HG02588 (cell line): ENCODE results near the gene TXK.

ENCODE experiments used
- ATAC-seq: cut with Tn5 transposase; IDR thresholded peaks from one replicate; pipeline ENCODE4 v1.9.1; 2021; ENCODE audit warnings: mild to moderate bottlenecking, moderate library complexity; ENCODE audit not compliant: unreplicated experiment

The TXK gene

DNA sequence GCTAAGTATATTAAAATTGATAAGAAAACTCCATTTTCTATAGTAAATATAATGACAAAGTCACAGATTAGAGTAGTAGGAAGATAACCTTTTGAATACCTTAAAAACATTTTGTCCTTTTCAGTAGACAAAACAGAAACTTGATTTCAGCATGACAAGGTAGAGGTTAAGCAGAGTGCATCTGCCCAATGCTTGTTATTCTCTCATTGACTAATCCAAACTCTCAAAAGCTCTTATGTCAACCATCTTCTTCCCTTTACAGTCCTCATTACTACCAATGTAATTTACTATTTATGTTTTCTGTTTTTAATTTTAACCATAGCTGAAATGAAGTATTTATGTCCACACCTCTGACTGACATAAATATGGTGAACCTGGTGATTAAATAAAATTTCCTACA is 106.4 kb downstream of the TXK start:
- peak; percentile 72 for ATAC-seq

DNA sequence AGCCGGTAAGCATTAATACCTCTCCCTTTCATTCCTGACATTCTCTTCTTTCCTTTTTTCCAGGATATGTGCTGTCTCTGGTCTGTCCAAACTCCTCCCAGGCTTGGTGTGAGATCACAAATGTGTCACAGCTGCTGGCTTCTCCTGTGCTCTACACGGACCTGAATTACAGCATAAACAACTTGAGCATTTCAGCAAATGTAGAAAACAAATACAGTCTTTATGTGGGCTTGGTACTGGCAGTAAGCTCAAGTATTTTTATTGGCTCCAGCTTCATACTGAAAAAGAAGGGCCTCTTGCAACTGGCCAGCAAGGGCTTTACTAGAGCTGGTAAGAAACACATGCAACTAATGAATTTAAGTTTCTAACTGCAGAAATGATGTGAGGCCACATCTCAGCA is 109.0 kb downstream of the TXK start:
- no peak for ATAC-seq

- no peak for ATAC-seq
Measured at GRCh38 chr4:48024522-48024921, 109.5 kb downstream of the TXK start.

DNA sequence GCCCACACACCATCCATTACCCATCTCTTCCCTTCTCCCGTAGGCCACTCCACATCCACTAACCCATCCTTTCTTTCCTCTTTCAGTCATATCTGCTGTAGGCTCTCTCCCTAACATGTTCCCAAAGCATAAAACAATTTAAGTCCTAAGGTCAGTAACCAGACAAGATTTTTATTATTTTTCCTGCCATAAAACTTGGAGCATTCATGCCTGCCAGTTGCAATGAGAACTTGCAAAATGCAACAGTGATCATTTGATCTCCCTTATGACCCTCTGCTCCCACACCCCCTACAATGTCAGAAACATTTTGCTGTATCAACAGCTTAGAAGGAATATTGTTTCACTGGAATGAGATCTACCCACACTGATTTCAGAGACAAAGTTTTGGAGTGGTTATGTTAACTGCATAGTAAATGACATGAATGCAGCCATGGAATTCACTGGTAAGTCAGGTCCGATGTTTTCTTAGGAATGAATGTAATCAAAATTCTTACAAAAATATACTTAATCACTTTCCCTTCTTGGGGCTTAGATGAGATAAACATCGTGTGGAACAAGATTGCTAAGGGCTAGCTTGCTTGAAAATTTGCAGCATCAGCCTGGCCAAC is 111.8 kb downstream of the TXK start:
- ATAC-seq, result no peak

GRCh38 chr4:48021100-48021499 is 113.0 kb downstream of the TXK start:
- no peak for ATAC-seq

DNA sequence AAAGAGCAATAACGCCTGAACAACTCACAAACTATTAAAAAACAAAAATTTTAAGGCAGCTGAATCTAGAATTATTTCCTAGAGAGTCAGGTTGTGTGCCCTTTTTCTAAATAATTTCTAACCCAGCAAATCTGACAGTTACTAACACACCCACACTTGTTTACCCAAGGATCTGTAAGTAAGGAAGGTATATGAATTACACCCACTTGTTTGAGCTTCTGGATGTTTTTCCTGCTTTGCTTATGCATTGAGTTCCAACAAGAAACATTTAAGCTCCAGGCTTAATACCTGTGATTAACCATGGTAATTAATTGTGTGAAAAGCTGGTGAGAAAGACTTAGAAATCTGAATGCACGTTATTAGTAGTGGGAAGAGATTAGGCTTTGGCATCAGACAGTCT is 115.9 kb downstream of the TXK start:
- no peak for ATAC-seq

DNA sequence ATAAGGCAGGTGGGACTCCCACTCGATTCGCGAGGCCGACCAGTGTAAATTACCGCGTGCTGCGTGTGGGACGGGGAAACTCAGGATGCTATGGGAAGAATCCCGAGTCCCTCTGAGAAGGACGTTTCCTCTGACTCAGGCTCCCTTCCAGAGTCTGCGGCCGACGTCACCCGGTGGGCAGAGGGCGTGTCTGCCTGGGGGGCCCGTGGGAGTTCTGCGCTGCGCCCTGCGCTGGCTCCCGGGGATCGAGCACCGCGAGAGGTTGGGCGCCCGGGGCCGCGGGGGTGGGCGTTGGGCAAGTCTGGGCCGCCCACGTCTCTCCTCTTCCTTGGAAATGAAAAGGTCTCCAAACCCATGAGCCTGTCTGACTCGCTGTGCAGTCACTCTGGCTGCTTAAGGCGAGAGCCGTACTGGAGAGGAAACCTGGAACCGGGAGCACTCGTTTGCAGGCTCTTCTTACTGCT is 116.9 kb downstream of the TXK start:
- no peak for ATAC-seq
